H1 (cell line): Measurements from ENCODE around the gene ZC3H8.

Source experiments
- BRCA1 ChIP-seq: IDR thresholded peaks from 2 replicates; pipeline ENCODE4 v1.6.1; 2012; ENCODE audit warnings: low read depth, low read length, improper control_type of control experiment
- CTCF ChIP-seq, 3 experiments: IDR thresholded peaks; 1 replicate in 2 of 3; 2 replicates in 1 of 3; pipeline versions ENCODE4 v1.5.1 to v1.6.1; 2011; ENCODE audit warnings: low read length in 3 of 3, mild to moderate bottlenecking in 3 of 3, inconsistent platforms in 2 of 3, low read depth in 1 of 3, moderate library complexity in 1 of 3; ENCODE audit not compliant: insufficient read depth in 1 of 3; ENCODE audit errors: control extremely low read depth in 1 of 3
- MAX ChIP-seq: IDR thresholded peaks from 2 replicates; pipeline ENCODE4 v1.6.1; 2012; ENCODE audit warnings: inconsistent platforms

- no peak for TF ChIP-seq CTCF (IDR thresholded peaks at IDR 0.05; ENCODE audit: control extremely low read depth in 1 of 3, insufficient read depth in 1 of 3, low read depth in 1 of 3, low read length in 3 of 3)
- no peak for TF ChIP-seq BRCA1
- no peak for TF ChIP-seq MAX
Observed at GRCh38 chr2:112239862-112240261, 15.0 kb downstream of the ZC3H8 start.
